PC-3 (cell line): ENCODE data around the gene CELF1. TPM values are rescaled to one million over a fixed set of nuclear protein-coding genes. Genes with fewer than 3 reads are reported as not detected.

ENCODE experiments used
- ATAC-seq: fragments of 200-7000 bp; cut with Tn5 transposase; 2 replicates; pipeline ENCODE4 v1.9.1; 2020; ENCODE audit warnings: mild to moderate bottlenecking, moderate library complexity
- BruUV-seq: library from RNA; stranded (reverse); fragments of 400-500 nt; replicated peaks from 2 replicates; lab custom pipeline; 2021; lab: Mats Ljungman, UMichigan
- CTCF ChIA-PET: fragments of 300-600 bp; sonication (Branson Sonifier 250); formaldehyde crosslinking; loops from one replicate; lab custom pipeline; 2022; ENCODE audit warnings: antibody characterized with exemption; lab: Charles Lee
- POLR2A ChIA-PET: fragments of 300-600 bp; sonication (Branson Sonifier 250); formaldehyde crosslinking; loops from one replicate; lab custom pipeline; 2022; ENCODE audit warnings: antibody characterized with exemption; ENCODE audit not compliant: unreplicated experiment; lab: Charles Lee
- DNase-seq: peaks from one replicate; pipeline ENCODE4 v3.0.0-alpha.2; 2015
- H2AFZ ChIP-seq: fragments of 300-600 bp; sonication (generic); 2 replicates; pipeline ENCODE4 v1.6.0; 2016; ENCODE audit warnings: antibody characterized with exemption, low read length
- H3F3A ChIP-seq: fragments of 300-600 bp; sonication (generic); one replicate; pipeline ENCODE4 v1.6.0; 2017; ENCODE audit warnings: antibody characterized with exemption, low read length, control low read depth, mild to moderate bottlenecking; ENCODE audit not compliant: unreplicated experiment
- H3K27ac ChIP-seq: fragments of 300-600 bp; sonication (generic); 2 replicates; pipeline ENCODE4 v1.5.1; 2016; ENCODE audit warnings: mild to moderate bottlenecking, low read length
- H3K27me3 ChIP-seq: fragments of 300-600 bp; sonication (generic); 2 replicates; pipeline ENCODE4 v1.6.1; 2016; ENCODE audit warnings: low read length, mixed read lengths
- H3K36me3 ChIP-seq: fragments of 300-600 bp; sonication (generic); 2 replicates; pipeline ENCODE4 v1.6.1; 2016; ENCODE audit warnings: low read depth, mixed run types, low read length, mixed read lengths
- H3K4me1 ChIP-seq: fragments of 300-600 bp; sonication (generic); 2 replicates; pipeline ENCODE4 v1.5.1; 2016; ENCODE audit warnings: low read length; ENCODE audit not compliant: insufficient read depth
- H3K4me2 ChIP-seq: fragments of 300-600 bp; sonication (generic); 2 replicates; pipeline ENCODE4 v1.6.0; 2016; ENCODE audit warnings: low read length
- H3K4me3 ChIP-seq: fragments of 300-600 bp; sonication (generic); 2 replicates; pipeline ENCODE4 v1.5.1; 2016; ENCODE audit warnings: mild to moderate bottlenecking, low read length, mixed read lengths
- H3K79me2 ChIP-seq: fragments of 300-600 bp; sonication (generic); 2 replicates; pipeline ENCODE4 v1.6.1; 2017; ENCODE audit warnings: low read length, mixed read lengths
- H3K9ac ChIP-seq: fragments of 300-600 bp; sonication (generic); 2 replicates; pipeline ENCODE4 v1.6.0; 2016; ENCODE audit warnings: mild to moderate bottlenecking, low read length
- H3K9me2 ChIP-seq: fragments of 300-600 bp; sonication (generic); replicated peaks from 2 replicates; pipeline ENCODE4 v1.6.1; 2016; ENCODE audit warnings: mixed run types, low read length, mixed read lengths
- H3K9me3 ChIP-seq: fragments of 300-600 bp; sonication (generic); 2 replicates; pipeline ENCODE4 v1.6.1; 2016; ENCODE audit warnings: low read length, mixed read lengths
- H4K20me1 ChIP-seq: fragments of 300-600 bp; sonication (generic); 2 replicates; pipeline ENCODE4 v1.6.1; 2016; ENCODE audit warnings: low read length, mixed read lengths
- CTCF ChIP-seq: fragments of 300-600 bp; sonication (generic); conservative IDR thresholded peaks from 2 replicates; pipeline ENCODE4 v1.5.1; 2017; ENCODE audit warnings: antibody characterized with exemption, low read depth, mild to moderate bottlenecking, low read length
- EZH2 ChIP-seq: fragments of 300-600 bp; sonication (generic); IDR thresholded peaks from one replicate; pipeline ENCODE4 v1.6.1; 2017; ENCODE audit warnings: antibody characterized with exemption, mild to moderate bottlenecking, low read length; ENCODE audit not compliant: unreplicated experiment
- EZH2phosphoT487 ChIP-seq: fragments of 300-600 bp; sonication (generic); IDR thresholded peaks from 2 replicates; pipeline ENCODE4 v1.6.1; 2018; ENCODE audit warnings: mild to moderate bottlenecking, antibody characterized with exemption, low read length, borderline replicate concordance
- intact Hi-C: fragments of 100-400 bp; cut with micrococcal nuclease; formaldehyde crosslinking; loops from 2 replicates; pipeline ENCODE4 v1.9.0; 2023
- total RNA-seq: library from RNA; depleted of rRNA; stranded (reverse); fragments of >200 nt; gene quantifications from 2 replicates; pipeline ENCODE4 v1.2.3, GENCODE V29; 2014

CELF1 gene
- total RNA-seq, 1 experiment from 2014 or later = 80.1 TPM

GRCh38 chr11:47506795-47507562 is 46.0 kb downstream of the CELF1 start:
- no peak for TF ChIP-seq EZH2phosphoT487
- TF ChIP-seq EZH2 = no peak
- TF ChIP-seq CTCF = no peak
- peaks cover 9% of the 10 kb centered on the region; the same call in 1 of the 2 replicates for H4K20me1 ChIP-seq
- H3F3A ChIP-seq = no peaks in the 10 kb centered on the region
- H3K9me2 ChIP-seq = no peaks in the 10 kb centered on the region
- CTCF ChIA-PET = interaction anchor here (0.6 kb wide), 1 partner anchor 53 kb away, joined by 8 read pairs; no protein-coding TSS in a partner anchor
- no peak overlapping the region for H2AFZ ChIP-seq
- H3K79me2 ChIP-seq = peaks cover 98% of the 10 kb centered on the region
- intact Hi-C loops = no loop called here
- no peaks in the 10 kb centered on the region for H3K27me3 ChIP-seq
- no peak for DNase-seq
- POLR2A ChIA-PET = no interaction called here
- no peak overlapping the region for H3K4me3 ChIP-seq
- peaks cover 7% of the 10 kb centered on the region; the same call in 1 of the 2 replicates for H3K36me3 ChIP-seq
- H3K4me2 ChIP-seq = no peak overlapping the region
- no TSS peak for BruUV-seq
- H3K9me3 ChIP-seq = no peaks in the 10 kb centered on the region
- no peak overlapping the region for H3K27ac ChIP-seq
- H3K9ac ChIP-seq = no peak overlapping the region
- ATAC-seq = no peak
- H3K4me1 ChIP-seq = peaks cover 3% of the 10 kb centered on the region; the same call in 1 of the 2 replicates

GRCh38 chr11:47506373-47506772 is 46.6 kb downstream of the CELF1 start:
- Histone ChIP-seq H3K4me2 (no peak overlapping the region), H3K9ac (no peak overlapping the region), H3K9me2 (no peaks in the 10 kb centered on the region), H3K27ac (no peak overlapping the region), H3K4me3 (no peak overlapping the region), H3K79me2 (peaks cover 98% of the 10 kb centered on the region), H2AFZ (no peak overlapping the region), H3F3A (no peaks in the 10 kb centered on the region), H3K4me1 (peaks cover 3% of the 10 kb centered on the region; the same call in 1 of the 2 replicates), H3K27me3 (no peaks in the 10 kb centered on the region), H3K9me3 (no peaks in the 10 kb centered on the region), H4K20me1 (peaks cover 9% of the 10 kb centered on the region; the same call in 1 of the 2 replicates), H3K36me3 (peaks cover 7% of the 10 kb centered on the region; the same call in 1 of the 2 replicates)
- ChIA-PET CTCF (no interaction called here), POLR2A (no interaction called here)
- ATAC-seq = no peak
- no TSS peak for BruUV-seq
- intact Hi-C loops = no loop called here
- TF ChIP-seq CTCF = no peak
- no peak for TF ChIP-seq EZH2phosphoT487
- no peak for TF ChIP-seq EZH2
- DNase-seq = no peak

- H3K4me3 ChIP-seq = no peak overlapping the region
- intact Hi-C loops = no loop called here
- peaks cover 10% of the 10 kb centered on the region; the same call in 1 of the 2 replicates for H3K36me3 ChIP-seq
- H3K79me2 ChIP-seq = peaks cover 98% of the 10 kb centered on the region
- POLR2A ChIA-PET = no interaction called here
- H3F3A ChIP-seq = no peaks in the 10 kb centered on the region
- TF ChIP-seq CTCF (no peak), EZH2phosphoT487 (no peak), EZH2 (no peak)
- H3K27ac ChIP-seq = no peak overlapping the region
- H3K9ac ChIP-seq = no peak overlapping the region
- no TSS peak for BruUV-seq
- H3K27me3 ChIP-seq = no peaks in the 10 kb centered on the region
- H4K20me1 ChIP-seq = peaks cover 9% of the 10 kb centered on the region; the same call in 1 of the 2 replicates
- ATAC-seq = no peak
- H3K9me2 ChIP-seq = no peaks in the 10 kb centered on the region
- CTCF ChIA-PET = no interaction called here
- H3K4me1 ChIP-seq = peaks cover 3% of the 10 kb centered on the region; the same call in 1 of the 2 replicates
- H2AFZ ChIP-seq = no peak overlapping the region
- H3K9me3 ChIP-seq = no peaks in the 10 kb centered on the region
- no peak for DNase-seq
- no peak overlapping the region for H3K4me2 ChIP-seq
These were observed 48.0 kb downstream of the CELF1 start for GRCh38 chr11:47504910-47505309.
